HepG2 (cell line): Measurements from ENCODE around the gene PIK3R1.

ENCODE experiments used
- EP300 ChIP-seq, 3 experiments: sonication (generic) in 1 of 3; formaldehyde crosslinking in 1 of 3; IDR thresholded peaks; 2 replicates each; pipeline versions ENCODE4 v1.5.1 to v1.6.1; 2011 to 2020; ENCODE audit warnings: low read depth in 2 of 3, low read length in 2 of 3, borderline replicate concordance in 1 of 3, improper control_type of control experiment in 1 of 3, mild to moderate bottlenecking in 1 of 3, missing genetic modification reagents in 1 of 3, moderate library complexity in 1 of 3
- HOXD1 ChIP-seq: sonication (generic); formaldehyde crosslinking; IDR thresholded peaks from 2 replicates; pipeline ENCODE4 v1.5.0; 2020; ENCODE audit warnings: missing genetic modification reagents
- RXRB ChIP-seq: IDR thresholded peaks from 2 replicates; pipeline ENCODE4 v1.6.1; 2016; ENCODE audit warnings: borderline replicate concordance, missing genetic modification reagents, missing compliant biosample characterization
- ZBTB7A ChIP-seq: sonication (generic); formaldehyde crosslinking; IDR thresholded peaks from 2 replicates; pipeline ENCODE4 v1.8.0; 2022; ENCODE audit warnings: mild to moderate bottlenecking, missing genetic modification reagents
- ZC3H4 ChIP-seq: sonication (generic); formaldehyde crosslinking; IDR thresholded peaks from 2 replicates; pipeline ENCODE4 v1.4.0; 2020; ENCODE audit warnings: missing genetic modification reagents, borderline replicate concordance
- TF ChIP-seq, protein P1 (sequence below): sonication (generic); formaldehyde crosslinking; IDR thresholded peaks from 2 replicates; pipeline ENCODE4 v1.5.0; 2020; ENCODE audit warnings: mild to moderate bottlenecking, missing genetic modification reagents, moderate library complexity

DNA sequence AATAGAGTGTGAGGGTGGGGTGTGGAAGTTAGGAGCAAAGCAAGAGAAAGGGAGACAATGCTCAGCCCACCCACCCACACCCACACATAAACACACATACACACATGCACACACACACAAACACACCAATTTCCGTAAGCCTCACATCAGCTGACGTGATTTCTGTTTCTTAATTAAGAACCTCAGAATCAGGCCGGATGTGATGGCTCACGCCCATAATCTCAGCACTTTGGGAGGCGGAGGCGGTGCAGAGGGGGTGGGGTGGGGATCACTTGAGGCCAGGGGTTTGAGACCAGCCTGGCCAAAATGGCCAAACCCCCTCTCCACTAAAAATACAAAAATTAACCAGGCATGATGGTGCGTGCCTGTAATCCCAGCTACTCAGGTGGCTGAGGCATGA lies 26.4 kb upstream of the PIK3R1 start:
- no peak for TF ChIP-seq HOXD1
- no peak for TF ChIP-seq ZBTB7A (CRISPR knock-in tag)
- no peak for TF ChIP-seq RXRB
- no peak for TF ChIP-seq EP300 (IDR thresholded peaks at IDR 0.05; ENCODE audit: low read depth in 2 of 2, low read length in 2 of 2)
- TF ChIP-seq EP300 (CRISPR knock-in tag; IDR thresholded peaks at IDR 0.05; ENCODE audit: borderline replicate concordance) = no peak
- TF ChIP-seq, protein P1, sequence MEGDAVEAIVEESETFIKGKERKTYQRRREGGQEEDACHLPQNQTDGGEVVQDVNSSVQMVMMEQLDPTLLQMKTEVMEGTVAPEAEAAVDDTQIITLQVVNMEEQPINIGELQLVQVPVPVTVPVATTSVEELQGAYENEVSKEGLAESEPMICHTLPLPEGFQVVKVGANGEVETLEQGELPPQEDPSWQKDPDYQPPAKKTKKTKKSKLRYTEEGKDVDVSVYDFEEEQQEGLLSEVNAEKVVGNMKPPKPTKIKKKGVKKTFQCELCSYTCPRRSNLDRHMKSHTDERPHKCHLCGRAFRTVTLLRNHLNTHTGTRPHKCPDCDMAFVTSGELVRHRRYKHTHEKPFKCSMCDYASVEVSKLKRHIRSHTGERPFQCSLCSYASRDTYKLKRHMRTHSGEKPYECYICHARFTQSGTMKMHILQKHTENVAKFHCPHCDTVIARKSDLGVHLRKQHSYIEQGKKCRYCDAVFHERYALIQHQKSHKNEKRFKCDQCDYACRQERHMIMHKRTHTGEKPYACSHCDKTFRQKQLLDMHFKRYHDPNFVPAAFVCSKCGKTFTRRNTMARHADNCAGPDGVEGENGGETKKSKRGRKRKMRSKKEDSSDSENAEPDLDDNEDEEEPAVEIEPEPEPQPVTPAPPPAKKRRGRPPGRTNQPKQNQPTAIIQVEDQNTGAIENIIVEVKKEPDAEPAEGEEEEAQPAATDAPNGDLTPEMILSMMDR = no peak
- no peak for TF ChIP-seq ZC3H4
